GM21381 (cell line): ENCODE data around the gene CREBBP.

Experiments used
- ATAC-seq: cut with Tn5 transposase; IDR thresholded peaks from one replicate; pipeline ENCODE4 v1.9.1; 2021; ENCODE audit warnings: mild to moderate bottlenecking, moderate library complexity; ENCODE audit not compliant: unreplicated experiment

CREBBP gene

GRCh38 chr16:3769942-3770341, 110.6 kb downstream of the CREBBP start:
- no peak for ATAC-seq

- ATAC-seq: no peak
Measured at GRCh38 chr16:3769013-3769412, 111.5 kb downstream of the CREBBP start.

GRCh38 chr16:3767333-3767986, 113.1 kb downstream of the CREBBP start:
- ATAC-seq: no peak

GRCh38 chr16:3766177-3766576, 114.3 kb downstream of the CREBBP start:
- ATAC-seq: no peak

GRCh38 chr16:3764409-3764808, 116.1 kb downstream of the CREBBP start:
- no peak for ATAC-seq

GRCh38 chr16:3762107-3762750, 118.3 kb downstream of the CREBBP start:
- ATAC-seq: no peak

GRCh38 chr16:3761375-3762106, 119.0 kb downstream of the CREBBP start:
- ATAC-seq: no peak

- ATAC-seq: no peak
Measured at GRCh38 chr16:3760518-3760917, 120.0 kb downstream of the CREBBP start.

- no peak for ATAC-seq
Measured at GRCh38 chr16:3759736-3760135, 120.8 kb downstream of the CREBBP start.

GRCh38 chr16:3756113-3756512, 124.4 kb downstream of the CREBBP start:
- ATAC-seq: no peak

- ATAC-seq: no peak
Measured at GRCh38 chr16:3755249-3755648, 125.3 kb downstream of the CREBBP start.

- no peak for ATAC-seq
Measured at GRCh38 chr16:3754772-3755171, 125.7 kb downstream of the CREBBP start.

GRCh38 chr16:3754081-3754703, 126.3 kb downstream of the CREBBP start:
- ATAC-seq: no peak

- ATAC-seq: no peak
Measured at GRCh38 chr16:3752984-3753383, 127.5 kb downstream of the CREBBP start.

GRCh38 chr16:3751878-3752277, 128.6 kb downstream of the CREBBP start:
- ATAC-seq: no peak

GRCh38 chr16:3748307-3748706, 132.2 kb downstream of the CREBBP start:
- no peak for ATAC-seq

- ATAC-seq: no peak
Measured at GRCh38 chr16:3745751-3746355, 134.7 kb downstream of the CREBBP start.

GRCh38 chr16:3744018-3744417, 136.5 kb downstream of the CREBBP start:
- no peak for ATAC-seq

GRCh38 chr16:3740934-3741333, 139.6 kb downstream of the CREBBP start:
- no peak for ATAC-seq

- ATAC-seq: no peak
Measured at GRCh38 chr16:3740186-3740585, 140.3 kb downstream of the CREBBP start.

GRCh38 chr16:3739636-3740035, 140.9 kb downstream of the CREBBP start:
- no peak for ATAC-seq
